Putamen (tissue), 1 donor: ENCODE data around the gene SLC29A2.

Experiments
- DNase-seq: peaks from one replicate; pipeline ENCODE4 v3.0.0-alpha.2; 2016; ENCODE audit warnings: low spot score

Gene SLC29A2

DNA sequence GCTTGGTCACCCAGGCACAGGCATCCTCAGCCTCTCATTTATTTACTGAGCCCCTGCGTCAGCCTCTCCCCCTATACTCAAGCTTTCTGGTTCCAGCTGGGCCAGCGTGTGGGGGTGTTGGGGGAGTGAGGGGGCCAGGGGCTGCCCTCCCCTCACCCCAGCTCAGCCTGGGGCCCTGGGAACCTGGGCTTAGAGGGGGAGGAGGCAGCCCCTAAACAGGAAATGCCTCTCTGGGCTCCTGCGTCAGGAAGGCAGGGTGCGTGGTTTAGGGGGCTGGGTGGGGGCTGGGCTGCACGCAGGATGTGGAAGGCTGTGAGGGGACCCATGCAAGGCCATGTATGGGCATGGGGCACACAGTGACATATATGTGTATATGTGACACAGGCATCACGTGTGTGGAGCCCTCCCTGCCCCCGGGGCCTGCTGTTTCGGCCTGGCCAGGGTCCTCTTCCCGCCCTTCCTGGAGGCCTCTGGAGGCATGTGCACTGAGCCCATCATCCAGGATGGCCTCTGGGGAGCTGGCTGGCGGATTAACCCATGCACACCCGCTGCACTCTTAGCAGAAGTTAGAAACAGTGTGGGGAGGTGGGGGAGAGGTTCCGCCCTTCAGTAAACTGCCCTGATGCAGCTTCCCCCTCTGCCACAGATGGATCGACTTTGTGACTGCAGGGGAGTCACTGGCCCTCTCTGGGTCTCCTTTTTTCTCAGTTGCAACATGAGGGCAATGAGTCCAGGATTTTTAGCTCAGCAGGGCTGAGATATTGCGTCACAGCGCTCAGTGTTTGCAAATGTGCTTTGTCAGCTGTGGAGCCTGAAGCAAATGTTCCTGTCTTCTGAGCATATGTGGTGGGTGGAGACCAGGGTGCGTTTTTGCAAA is 53.6 kb downstream of the SLC29A2 start:
- no peak for DNase-seq

DNA sequence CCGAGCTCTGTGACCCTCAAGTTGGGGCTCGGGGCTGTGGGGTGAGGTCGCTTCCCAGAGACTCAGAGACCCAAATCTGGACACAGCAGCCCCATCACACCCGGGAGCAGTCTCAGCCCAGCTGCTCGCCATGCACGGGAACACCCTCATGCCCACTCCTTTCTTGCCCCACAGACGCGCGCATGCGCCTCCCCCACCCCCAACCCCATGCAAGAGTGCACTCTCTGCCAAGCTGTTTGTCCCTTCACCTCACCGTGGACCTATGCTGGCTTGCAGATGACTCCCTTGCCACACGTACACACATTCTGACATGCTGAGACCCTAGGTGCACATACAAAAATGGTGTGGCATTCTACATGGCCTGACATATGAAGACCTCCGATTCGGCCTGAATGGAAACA is 54.2 kb downstream of the SLC29A2 start:
- DNase-seq: no peak

DNA sequence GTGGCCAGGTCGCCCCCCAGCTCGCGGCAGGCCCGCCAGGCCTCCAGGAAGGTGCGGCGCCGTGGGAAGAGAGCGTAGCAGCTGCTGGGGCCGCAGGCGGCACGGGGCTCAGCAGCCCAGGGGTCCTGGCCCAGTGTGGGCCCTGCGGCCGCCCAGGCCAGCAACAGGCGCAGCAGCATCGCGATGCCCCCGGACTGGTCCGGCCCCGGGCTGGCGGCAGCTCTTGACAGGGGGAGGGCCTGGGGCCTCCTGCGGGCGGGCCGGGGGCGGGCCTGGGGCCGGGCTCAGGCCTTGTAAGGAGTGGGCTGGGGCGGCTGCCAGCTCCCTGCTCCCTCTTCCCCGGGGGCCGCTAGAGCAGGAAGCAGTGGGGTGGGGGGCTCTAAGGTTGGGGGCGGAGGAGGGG is 54.7 kb downstream of the SLC29A2 start, which contains the start of gene CD248:
Gene CD248, minus strand, starts transcription at position 196 of the 403 bp plus-strand sequence. Its CDS starts 17 bp downstream, at position 179.
- DNase-seq: no peak

DNA sequence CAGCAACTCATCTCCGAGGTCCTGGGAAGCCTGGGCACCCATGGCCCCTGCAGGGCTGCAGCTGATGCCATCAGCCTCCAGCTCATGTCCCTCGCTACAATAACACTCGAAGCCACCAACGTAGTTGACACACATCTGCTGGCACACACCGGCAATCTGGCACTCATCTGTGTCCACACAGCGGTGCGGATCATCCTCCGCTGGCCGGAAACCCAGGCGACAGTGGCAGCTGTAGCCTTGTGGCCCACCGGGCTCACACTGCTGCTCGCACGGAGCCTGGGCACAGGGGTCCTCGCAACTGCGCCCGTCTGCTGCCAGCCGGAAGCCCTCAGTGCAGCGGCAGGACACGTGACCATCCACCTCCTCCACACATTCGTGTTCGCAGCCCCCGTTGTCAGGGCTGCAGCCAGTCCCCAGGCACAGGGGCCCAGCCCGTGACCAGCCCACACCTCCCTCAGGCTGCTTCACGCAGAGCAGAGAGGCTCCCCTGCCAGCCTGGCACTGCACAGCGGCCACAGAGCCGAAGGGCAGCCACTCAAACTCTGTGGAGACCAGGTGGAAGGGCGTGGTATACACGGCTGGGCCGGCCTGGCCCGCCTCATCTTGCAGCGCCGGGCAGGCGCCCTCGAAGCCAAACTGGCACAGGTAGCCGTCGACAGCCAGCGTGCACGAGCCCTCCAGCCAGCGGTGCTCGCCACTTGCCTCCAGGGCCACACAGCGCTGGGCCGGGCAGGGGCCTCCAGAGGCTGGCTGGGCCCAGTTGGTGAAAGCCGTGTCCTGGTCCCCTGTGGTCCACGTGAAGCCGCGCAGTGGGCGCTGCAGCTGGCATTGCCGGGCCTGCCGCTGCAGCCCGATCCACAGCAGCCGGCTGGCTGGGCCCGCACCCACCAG is 55.4 kb downstream of the SLC29A2 start:
- DNase-seq: no peak

DNA sequence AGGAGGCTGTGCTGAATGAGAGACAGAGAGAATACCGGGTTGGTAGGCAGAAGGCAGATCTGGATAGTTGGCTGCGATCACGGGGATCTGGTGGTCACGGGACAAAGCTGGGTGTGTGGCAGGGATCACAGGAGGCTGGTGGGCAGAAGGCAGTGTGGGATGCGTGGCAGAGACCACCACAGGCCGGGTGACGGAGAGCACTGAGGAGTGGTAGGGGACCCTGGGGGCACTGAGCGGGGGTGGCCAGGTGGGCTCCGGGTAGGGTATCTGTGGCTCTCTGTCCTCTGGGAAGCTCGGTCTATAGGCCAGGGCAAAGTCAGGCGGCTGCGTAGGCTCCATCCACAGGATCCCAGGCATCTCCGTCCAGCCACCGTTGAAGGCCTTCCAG is 56.1 kb downstream of the SLC29A2 start:
- DNase-seq: no peak

DNA sequence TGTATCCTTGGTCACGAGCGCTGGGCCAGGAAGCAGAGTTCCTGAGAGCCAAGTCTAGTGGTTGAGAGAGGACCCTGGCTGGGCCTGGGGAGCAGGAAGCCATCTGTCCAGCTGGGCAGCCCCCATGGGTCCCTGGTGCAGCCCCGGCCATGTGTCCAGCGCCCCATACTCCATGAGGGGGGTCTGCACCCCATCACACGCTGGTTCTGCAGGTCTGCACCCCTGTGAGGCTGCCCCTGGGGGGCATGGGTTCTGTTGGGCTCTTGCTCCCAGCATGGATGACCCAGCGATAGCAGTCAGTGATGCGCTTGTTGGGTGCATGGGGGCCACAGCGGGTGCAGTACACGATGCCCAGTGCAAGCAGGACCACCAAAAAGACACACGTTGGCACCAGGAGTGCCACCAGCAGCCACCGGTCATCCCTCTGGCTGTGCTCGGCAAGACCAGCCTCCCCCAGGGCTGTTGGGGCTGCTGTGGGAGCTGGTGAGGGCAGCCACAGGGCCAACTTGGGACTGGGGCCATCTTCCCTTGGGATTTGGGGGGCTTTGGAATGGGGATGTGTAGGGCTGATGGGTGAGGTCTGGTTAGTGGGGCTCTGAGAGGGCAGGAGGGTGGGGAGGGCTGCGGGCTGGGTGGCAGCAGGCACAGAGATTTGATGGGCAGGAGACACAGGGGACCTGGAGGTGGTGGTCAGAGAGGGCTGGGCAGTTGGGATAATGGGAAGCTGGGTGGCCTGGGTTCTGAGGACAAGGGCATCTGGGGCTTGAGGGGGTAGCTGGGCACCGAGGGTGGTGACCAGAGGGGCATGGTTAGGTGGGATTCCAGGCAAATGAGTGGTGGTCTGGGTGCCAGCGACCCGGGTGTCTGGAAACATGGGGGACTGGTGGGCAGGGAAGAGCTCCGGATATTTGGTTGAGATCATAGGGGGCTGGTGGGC is 56.7 kb downstream of the SLC29A2 start:
- no peak for DNase-seq

DNA sequence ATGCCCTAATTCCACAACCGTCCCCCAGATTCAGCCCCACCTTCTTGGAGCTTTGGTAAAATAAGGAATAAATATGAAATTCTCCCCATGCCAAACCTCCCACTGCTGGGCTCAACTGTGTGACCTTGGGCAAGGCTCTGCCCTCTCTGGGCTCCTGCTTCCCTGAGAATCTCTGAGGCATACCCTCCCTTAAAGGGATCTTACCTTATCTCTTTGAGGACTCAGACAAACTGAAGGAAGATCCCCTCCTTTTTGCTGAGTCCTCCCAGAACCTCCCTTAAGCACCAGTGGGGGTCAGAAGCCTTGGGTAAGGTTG is 57.4 kb downstream of the SLC29A2 start:
- no peak for DNase-seq

DNA sequence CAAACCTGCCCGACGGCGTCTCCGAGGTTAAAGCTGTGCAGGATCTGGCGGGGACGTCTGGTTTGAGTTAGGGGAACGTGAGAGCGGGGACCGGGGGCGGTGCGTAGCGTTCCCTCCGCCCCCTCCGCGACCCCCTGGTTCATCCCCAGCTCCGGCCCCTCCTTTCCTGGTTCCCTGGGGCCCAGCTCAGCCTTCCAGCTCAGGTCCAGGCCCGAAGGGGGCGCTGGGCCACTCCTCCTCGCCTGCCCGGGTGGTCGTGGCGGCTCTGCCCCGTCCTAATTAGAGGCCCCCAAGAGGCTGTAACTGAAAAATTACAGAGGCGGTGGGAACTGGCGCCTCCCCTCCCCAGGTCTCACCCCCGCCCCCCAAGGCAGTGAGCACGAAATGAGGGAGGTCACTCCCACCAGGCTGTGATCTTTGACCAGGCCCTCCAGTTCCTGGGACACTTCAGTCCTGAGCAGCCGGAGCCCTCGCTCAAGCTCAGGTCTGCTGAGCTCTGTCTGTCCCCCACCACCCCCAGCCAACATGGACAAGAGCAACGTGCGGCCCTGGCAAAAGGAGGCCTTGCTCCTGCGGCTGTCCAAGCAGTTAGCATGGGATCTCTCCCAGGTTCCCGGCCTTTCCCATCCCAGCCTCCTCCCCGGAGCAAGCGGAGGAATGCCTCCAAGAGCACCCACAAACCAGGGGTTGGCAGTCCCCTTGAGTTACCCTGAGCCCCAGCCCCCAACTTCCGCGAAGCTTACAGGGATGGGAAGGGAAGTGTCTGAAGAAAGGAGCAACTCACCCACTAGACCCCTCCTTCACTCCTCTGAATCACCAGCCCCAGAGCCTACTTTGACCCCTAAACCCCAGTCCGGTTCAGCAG is 58.0 kb downstream of the SLC29A2 start:
- DNase-seq: no peak

DNA sequence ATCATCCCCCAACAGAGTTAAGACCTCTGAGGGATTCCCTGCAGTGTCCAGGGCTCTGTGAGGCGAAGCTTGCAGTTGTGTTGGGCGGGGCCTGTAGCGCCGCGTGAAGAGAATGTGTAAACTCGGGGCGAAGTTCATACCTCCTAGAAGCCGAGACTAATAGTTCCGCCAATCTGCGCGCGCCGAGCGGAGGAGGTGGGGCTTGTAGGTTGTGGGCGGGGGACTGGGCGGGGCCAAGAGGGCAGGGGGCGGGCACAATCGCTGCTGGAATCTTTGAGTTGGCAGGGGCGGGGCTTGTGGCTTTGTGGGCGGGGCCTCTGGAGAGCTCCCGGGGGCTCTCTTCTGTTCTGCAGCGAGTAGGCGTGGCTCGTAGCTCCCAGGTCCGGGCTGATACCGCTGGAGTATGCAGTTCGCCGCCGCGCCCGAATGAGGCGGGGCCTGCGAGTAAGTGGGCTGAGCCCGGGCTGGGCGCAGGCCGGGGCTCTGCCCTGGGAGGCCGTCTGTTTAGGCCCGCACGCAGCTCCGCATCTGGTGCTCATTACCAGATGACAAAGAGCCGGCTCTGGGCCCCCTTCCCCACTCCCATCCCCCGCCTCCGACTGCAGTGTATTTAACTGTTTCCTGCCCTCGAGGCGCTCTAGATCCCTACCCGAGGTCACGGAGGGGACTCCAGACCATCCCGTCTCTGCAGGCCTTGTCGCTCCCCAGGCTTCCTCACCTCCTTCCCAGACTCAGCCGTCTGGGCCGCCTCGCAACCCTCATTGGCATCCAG is 58.8 kb downstream of the SLC29A2 start:
- DNase-seq: peak; percentile 91
